HT-29 (cell line): ENCODE measurements around the gene KIAA1328. TPM values are rescaled to one million over a fixed set of nuclear protein-coding genes. Genes with fewer than 3 reads are reported as not detected.
A peak's percentile ranks its signal among the peaks of the same experiment; 100 is the strongest.

ENCODE experiments used
- DNase-seq: peaks from one replicate; pipeline ENCODE4 v3.0.0-alpha.2; 2015; ENCODE audit warnings: low spot score
- total RNA-seq: library from RNA; depleted of rRNA; stranded (reverse); fragments of >200 nt; shearing (Covaris generic); gene quantifications from 2 replicates; pipeline ENCODE4 v1.2.3, GENCODE V29; 2014

Gene KIAA1328
- total RNA-seq, 1 experiment from 2014 or later = 1.8 TPM

DNA sequence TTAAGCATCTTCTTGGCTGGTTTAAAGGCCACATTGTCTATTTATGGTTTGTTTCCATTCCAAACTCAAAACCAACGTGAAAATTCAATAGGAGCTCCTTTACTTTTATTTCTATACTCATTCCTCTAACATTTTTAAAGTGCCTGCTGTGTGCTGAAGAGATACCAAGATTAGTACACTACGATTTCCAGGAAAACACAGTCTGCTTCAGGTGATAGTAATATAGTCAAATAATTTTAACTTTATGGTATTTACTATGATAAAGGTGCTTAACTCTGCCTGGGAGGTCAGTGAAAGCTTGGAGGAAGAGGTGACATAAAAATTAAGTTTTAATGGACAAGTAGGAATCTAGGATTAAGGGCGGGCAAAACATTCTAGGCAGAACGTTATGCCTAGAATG, 121.4 kb downstream of the KIAA1328 start:
- DNase-seq = no peak

DNA sequence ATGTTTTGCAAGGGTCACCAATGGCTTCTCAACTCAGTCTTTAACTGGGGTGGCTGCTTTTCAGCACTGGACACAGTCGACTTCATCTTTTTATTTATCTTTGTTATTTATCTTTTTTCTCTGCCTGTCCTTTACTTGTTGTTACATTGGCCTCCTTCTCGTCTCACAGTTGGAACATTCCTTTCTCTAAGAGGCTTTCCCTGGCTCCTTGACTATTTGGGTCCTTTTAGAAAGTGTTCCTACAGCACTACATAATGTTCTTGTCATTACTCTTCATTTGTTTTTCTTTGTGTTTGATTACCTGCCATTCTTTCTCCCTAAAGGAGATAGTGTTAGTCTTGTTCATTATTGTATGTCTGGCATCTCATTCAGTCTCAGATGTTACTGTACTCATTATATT, 122.0 kb downstream of the KIAA1328 start:
- no peak for DNase-seq

DNA sequence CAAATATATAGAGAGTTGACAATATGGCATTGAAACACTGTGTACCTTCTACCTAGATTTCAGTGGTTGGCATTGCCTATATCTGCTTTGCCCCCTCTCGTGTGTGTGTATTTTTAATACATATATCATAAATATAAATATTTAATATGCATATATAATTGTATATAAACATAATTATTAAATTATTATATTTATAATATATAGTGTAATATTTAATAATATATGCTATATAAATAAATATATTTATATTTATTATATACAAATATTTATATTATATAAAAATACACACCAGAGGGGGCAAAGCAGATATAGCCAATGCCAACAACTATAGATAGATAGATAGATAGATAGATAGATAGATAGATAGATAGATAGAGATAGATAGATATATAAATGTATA, 124.1 kb downstream of the KIAA1328 start:
- no peak for DNase-seq

DNA sequence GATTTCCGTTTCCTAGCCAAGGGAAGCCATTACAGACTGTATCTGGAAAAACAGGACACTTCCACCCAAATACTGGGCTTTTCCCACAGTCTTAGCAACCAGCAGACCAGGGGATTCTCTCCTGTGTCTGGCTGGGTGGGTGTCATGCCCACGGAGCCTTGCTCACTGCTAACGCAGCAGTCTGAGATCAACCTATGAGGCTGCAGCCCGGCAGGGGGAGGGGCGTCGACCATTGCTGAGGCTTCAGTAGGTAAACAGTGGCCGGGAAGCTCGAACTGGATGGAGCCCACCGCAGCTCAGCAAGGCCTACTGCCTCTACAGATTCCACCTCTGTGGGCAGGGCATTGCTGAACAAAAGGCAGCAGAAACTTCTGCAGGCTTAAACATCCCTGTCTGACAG, 131.1 kb downstream of the KIAA1328 start:
- DNase-seq = no peak

DNA sequence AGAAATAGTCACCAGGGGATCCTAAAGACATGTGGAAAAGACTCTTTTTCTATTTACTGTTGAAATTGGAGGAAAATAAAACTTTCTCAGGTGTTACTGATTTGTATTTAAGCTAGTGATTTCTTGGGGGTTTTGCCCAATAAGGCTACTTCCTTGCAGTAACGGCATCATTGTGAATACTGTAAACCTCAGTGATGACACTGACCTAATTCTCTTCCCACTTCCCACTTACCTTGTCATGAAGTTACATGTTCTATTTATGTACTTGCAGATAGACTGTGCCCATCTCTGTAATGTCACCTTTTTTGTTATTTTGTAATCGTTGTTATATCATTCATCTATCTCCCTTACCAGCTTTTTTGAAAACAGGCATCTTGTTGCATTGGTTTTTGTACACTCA, 134.5 kb downstream of the KIAA1328 start:
- DNase-seq = no peak

DNA sequence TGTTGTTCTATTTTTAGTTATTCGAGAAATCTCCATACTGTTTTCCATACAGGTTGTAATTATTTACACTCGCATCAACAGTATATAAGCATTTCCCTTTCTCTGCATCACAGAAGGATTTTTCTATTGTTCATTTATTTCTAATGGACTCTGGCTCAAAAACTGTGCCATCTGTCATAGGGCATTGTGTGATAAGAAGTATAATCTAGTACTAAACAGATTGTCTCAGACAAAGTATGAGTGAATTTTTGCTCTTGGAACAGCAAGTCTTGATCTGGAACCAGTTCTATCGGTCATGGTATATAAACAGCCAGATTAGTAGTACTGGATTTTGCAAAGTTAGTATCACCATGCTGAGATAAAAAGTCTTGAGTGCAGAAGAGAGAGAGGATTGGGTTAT, 145.8 kb downstream of the KIAA1328 start:
- no peak for DNase-seq

DNA sequence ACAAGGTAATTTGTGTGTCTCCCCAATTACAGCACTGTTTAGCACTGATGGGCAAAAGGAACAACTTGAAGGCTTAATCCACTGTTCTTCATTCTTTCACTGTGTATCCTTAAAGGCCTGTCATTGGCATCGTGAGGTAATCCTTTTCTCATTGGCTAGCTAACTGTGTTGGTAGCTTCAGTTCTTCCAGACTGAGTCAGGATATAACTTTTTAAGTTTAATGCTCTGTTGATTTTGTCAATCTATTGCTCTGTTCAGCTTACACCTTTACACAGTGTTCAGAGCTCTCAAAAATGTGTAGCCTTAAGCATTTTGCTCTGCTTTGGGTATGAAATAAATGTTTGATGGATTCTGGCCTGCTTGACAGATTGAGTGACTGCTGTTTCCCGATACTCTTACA, 148.2 kb downstream of the KIAA1328 start:
- no peak for DNase-seq

DNA sequence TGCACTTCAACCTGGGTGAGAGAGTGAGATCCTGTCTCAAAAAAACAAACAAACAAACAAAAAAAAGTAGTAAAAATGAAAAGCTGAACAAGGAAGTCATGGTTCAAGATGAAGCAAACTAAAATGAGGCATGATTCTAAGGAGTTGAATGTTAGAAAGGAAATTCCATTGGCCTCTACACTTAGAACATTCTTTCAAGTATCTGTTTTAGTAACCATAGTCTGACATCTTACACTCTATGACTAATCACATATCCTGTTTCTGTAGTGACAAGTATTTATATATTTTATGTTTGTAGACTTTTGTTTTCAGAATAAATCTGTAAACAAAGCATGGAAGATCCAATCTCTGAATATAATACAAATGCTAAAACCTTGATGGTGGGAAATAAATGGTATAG, 164.1 kb downstream of the KIAA1328 start:
- DNase-seq = no peak

DNA sequence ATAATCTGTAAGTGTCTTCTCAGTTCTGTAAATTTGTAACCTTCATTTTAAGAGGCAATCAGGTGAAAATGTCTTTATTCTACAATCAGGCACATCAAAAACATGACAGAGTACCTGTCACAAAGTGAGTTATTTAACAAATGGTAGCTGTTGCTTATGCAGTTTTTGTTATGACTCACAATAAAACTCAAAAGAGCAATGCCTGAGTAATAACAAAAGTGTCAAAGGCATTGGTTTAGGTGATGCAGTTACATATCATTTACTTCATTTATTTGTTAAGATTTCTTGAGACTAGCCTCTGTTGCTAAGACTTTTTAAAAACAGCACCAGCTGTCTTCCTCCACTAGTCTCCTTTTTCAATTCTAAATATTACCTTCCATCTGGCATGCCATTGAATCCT, 177.8 kb downstream of the KIAA1328 start:
- DNase-seq = no peak

DNA sequence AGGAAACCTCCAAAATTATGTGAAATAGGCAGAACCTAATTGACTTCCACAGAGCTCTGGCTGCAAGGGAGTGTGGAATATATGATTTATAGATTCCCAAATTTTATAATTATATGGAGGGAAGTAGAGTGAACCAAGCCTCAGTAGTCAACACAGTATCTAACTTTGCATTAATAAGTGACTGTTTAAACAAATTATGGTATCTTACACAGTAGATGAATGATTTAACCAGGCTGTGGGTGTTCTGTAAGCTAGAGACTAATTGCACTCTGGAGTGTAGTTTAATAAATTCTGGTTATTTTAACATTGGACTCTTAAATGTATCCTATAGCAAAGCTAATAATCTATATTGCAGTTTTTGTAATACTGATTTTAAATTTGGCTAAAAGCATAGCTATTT, 183.5 kb downstream of the KIAA1328 start:
- DNase-seq = no peak

DNA sequence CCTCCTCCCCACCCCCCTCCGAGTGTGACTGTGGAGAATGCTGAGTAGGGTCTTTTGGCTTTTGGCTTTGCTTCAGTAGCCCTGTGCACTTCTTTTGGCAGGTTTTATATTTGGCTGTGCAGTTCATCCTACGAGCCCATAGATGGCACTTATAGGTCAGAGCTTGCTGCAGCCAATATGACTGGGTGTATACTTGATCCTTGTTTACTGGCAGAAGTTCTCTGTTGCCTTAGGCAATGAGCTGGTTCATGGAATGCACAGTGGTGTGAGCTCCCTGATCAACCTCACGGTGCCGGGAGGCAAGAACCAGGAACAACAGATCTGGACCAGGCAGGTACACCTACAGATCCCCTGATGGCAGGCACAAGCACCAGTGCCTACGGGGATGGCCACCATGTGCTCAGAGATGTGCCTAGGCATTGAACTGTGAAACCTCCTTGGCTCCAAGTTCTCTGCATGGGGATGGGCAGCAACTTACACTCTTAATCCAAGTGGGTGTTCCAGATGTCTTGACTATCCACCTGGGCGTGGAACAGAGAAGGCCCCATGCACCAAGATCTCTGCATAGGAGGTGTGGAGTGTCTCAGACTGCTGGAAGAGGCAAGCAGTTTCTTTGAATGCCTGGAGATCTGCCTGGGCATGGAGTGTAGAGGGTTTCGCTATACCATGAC, 190.4 kb downstream of the KIAA1328 start:
- peak; percentile 8 for DNase-seq

DNA sequence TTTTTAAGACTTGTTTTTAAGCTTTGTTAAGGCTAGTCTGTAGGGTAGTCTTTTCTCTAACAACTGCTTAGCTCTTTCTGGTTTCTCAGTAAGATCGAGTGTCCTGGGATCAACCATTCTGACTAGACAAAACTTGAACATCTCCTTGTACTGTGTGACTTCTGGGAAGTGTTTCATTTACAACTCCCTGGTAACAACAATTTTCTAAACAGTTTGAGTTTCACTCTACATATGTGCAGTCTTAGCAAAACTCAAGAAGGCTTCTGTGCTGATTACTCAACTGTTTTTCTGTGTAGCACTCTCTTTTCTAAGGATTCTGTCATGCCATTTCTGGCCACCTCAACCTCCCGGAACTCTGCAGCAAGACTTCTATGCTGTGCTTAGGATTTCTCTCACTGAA, 204.5 kb downstream of the KIAA1328 start:
- no peak for DNase-seq

DNA sequence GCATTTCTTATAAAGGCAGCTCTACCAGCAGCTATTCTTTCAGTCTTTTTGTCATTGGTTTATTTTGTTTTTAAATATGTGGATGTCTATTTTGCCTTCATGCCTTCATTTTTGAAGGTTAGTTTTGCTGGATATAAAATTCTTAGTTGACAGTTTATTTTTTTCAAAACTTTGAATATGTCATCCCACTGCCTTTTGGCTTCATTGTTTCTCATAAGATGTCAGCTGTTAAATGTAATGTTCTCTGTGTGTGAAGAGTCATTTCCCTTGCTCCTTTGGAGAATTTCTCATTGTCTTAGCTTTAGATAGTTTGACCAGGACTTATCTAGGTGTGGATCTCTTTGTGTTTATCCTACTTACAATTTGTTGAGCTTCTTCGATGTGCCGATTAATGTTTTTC, 213.5 kb downstream of the KIAA1328 start:
- no peak for DNase-seq

DNA sequence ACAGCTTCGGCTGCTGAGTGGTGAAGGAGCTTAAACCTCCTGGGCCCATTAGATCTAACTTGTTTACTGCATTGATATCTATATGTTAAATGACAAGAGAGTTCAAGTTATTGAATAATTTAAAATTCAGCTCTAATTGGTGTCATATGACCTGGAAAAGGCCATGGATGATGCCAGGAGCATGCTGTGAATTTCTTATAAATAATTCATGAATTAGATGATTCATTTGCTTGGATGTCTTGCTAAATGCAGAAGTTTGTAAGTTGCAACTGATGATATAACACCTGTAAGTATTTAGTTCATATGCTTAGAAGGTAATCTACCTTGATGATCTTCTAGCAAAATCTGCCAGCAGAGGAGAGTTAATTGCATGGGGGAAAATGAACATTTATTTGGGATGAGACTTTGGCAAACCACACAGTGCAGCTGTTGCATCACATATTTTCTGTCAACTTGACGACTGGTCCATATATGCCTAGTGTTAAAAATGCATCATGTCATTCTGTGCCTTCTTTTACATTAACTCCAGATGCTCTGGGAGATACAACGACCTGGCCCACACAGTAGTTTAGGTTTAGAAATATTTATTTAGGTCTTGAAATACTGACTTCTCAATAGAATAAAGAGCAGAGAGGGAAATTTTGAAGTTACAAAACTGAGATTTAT, 226.3 kb downstream of the KIAA1328 start:
- no peak for DNase-seq

DNA sequence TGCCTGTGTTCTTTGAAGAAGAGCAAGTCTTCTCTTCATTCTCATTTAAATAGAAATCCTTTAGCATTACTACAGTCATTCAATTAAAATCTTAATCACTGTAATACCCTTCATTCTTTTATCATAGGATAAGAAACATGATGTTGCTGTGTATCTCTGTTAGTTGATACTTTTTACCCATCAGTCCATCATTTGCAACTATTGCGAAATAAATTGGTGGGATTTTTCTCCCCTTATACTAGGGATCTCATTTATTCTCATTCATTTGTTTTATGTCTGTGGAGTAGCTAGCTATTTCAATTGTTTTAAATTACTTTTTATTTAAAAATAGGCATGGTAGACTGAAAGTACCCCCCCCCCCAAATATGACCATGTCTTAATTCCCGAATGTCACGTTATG, 235.3 kb downstream of the KIAA1328 start:
- DNase-seq = no peak

DNA sequence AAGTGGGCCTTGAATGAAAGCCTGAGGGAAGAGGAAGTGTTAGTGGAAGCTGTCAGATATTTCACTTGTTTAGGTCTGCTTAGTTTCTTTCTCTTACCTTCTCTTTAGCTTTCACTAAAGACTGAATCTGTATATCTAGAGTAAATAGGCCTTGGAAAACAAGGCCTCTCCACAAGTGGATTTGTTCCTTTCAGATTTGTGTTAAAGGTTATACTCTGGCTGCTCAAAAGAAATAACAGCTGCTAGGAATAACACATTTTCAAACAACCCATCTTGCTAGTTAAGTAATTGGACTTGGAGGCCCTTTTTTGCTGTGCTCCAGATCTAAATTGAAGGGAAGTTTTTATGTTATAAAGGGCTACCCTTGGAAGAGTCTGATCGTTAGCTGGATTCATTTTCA, 236.3 kb downstream of the KIAA1328 start:
- DNase-seq = no peak

DNA sequence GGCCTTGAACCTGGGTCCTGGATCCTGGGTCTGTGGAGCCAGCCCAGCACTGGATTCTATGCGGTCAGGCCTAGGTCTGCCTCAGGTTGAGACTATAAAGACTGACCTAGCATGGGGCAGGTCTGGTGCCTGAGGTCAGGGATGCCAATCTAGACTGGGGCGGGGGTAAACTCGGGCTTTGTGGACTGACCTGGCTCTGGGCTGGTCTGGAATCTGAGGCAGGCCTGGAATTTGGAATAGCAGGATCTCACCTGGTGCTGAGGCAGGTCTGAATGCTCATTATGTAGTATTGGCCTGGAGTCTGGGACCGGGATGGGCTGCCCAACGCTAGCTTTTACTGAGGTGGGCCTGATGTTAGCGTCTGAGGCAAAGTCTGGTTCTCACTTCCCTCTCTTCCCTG, 256.0 kb downstream of the KIAA1328 start:
- DNase-seq = no peak

DNA sequence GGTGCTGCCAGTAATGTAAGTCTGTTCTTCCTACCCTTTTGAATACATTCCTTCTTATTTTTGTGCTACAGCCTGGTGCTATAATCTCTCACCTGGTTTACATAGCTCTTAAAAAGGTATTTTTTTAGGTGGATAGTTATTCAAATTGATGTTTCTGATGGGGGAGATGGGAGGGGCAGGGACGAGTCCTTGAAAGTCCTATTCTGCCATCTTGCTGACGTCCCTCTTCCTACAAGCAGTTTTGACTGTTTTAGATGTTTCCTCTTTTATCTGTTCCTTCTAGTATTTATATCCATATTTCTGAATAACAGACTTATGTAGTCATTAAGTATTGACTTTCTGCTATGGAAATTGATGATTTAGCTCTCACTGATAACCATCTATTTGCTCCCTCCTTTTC, 256.4 kb downstream of the KIAA1328 start:
- no peak for DNase-seq

DNA sequence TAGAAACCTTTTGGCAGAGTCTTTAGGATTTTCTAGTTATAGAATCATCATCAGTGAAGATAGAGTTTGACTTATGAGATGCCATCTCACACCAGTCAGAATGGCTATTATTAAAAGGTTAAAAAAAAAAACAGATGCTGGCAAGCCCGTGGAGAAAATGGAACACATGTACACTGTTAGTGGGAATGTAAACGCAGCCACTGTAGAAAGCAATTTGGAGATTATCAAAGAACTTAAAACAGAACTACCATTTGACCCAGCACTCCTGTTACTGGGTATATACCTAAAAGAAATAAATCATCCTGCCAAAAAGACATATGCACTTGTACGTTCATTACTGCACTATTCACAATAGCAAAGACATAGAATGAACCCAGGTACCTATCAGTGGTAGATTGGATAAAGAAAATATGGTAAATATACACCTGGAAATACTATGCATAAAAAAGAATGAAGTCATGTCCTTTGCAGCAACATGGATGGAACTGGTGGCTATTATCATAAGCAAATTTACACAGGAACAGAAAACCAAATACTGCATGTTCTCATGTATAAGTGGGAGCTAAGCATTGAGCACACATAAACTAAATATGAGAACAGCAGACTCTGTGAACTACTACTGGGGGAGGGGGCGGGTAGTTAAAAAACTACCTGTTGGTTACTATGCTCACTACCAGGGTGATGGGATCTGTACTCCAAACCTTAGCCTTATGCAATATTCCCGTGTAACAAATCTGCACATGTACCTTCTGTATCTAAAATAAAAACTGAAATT, 279.0 kb downstream of the KIAA1328 start:
- DNase-seq = no peak

DNA sequence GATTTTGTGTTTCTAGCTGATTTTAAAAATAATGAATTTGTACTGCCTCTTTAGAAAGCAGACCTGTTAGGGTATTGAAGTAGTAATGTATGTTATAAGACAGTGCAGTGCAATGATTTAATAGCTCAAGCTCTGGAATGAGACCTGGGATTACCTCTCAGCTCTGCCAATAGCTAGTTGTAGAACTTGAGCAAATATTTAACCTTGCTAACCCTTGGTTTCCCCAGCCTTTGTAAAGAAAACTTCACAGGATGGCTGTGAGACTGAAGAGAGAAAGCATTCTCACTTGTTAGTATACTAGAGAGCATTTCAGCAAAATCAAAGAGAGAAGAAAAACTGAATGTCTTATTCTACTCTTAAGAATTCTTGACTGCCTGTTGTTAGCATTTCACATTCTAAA, 293.9 kb downstream of the KIAA1328 start:
- no peak for DNase-seq

DNA sequence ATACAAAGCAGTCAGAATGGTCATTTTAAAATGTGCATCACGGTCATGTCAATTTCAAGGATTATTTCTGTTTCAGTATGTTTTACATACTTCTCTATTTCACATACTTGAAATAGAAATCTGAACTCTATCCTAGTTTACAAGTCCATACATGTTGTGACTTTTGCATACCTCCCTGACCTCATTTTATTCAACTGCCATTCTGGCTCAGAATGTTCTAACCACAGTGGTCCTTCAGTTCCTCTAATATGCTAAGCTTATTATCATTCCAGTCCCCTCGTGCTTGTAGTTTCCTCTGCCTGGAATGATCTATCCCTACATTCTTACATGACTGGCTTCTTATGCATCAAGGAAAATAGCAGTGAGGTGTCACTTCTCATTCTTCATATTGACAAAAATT, 295.6 kb downstream of the KIAA1328 start:
- no peak for DNase-seq

DNA sequence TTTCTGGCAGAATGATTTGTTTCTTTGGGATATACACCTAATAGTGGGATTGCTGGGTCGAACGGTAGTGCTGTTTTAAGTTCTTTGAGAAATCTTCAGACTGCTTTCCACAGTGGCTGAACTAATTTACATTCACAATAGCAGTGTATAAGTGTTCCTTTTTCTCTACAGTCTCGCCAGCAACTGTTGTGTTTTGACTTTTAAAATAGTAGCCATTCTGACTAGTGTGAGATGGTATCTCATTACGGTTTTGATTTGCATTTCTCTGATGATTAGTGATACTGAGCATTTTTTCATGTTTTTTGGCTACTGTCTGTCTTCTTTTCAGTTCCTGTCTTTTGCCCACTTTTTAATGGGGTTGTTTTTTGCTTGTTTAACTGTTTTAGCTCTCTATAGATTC, 306.2 kb downstream of the KIAA1328 start:
- DNase-seq = no peak

DNA sequence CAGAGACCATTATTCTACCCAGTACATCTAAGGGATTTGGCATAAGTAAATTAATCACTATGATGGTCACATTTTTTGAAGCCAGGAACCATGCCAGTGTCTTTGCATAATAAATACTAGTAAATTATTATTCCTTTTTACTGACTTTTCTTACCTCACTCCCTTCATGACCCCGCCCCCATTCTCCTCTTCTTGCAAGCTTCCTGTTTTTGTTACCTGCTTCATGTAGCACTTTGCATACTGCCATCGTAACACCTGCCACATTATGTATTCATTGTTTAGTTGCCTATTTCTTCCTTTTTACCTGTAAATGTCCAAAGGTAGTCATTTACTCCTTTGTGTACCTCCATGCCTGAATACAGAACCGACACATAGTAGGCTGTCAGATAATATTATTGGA, 309.5 kb downstream of the KIAA1328 start:
- DNase-seq = no peak
